Bone marrow (tissue), 2 donors: ENCODE results near the gene STRIP2.
"Not testable (repeated sequence)": the region's sequence is repeated elsewhere in the genome, so short reads cannot be mapped to it uniquely, and the experiment has no call there.

Source experiments
- DNase-seq, 2 donors: peaks; one replicate each; lab custom pipeline; 2025; lab: John Stamatoyannopoulos, UW

Gene STRIP2

DNA sequence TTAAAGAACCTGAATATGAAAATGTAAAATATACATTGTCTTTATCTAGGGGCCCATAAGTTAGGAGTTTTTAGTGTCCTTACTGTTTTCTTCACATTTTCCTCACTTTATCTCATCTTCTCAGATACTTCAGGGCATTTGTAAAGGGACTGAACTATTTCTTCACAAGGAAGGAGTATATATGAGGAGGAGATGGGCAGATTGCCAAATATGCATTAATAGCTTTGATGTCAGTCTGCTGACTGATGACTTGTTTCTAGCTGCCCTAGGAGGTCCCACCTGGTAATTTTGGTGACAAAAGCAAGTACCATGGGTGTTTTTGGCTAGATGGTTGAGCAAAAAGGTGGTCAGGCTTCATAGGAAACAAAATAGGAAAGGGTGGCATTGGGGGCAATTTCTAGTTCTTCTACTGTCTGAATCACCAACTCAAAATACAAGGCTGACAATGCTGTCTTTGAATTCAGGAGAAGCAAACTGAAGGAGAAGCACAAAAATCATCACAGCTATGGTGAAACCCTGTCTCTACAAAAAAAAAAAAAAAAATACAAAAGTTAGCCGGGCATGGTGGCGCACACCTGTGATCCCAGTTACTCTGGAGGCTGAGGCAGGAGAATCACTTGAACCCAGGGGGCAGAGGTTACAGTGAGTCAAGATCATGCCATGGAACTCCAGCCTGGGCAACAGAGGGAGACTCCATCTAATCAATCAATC is 10.4 kb upstream of the STRIP2 start:
- no peak for DNase-seq

DNA sequence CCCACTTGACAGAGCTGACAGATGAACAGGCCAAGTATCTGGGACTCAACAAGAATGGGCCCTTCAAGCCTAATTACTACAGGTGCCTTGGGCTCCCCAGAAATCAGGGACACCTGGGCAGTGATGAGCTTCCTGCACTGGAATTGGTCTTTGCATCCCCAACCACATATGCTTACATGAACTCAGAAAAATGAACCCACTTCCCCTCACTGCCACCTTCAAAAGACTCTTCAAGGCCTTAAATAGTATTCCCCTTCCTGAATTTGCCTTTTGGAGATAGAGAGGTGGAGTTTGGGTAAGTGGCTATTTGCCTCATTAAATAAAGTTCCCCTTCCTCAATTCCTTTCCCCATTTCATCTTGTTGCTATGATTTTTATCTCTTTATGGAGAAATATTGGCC is 7.8 kb upstream of the STRIP2 start:
- no peak for DNase-seq

DNA sequence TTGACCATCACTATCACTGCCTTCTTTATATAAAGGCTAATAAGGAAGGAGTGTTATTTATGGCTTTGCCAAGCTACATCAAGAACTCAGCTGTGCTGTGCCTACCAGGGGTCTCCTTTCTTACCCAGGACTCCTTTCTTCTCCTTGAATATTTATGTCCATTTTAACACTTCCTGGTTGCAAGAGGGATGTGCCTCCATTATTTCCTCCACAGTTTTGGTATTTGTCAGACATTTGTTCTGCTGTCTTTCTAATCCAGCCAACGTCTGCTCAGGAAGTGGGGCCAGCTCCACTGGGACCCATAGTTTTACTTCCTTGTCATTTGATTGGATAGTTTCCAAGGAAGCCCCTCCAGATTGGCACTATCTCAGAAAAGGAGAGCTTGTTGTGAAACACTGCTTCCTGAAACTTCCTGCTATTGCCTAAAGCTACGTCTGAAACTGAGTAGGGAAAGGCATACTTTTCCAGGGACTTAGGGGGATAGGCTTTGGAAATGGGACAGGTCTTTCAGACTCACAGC is 6.6 kb upstream of the STRIP2 start:
- no peak for DNase-seq

DNA sequence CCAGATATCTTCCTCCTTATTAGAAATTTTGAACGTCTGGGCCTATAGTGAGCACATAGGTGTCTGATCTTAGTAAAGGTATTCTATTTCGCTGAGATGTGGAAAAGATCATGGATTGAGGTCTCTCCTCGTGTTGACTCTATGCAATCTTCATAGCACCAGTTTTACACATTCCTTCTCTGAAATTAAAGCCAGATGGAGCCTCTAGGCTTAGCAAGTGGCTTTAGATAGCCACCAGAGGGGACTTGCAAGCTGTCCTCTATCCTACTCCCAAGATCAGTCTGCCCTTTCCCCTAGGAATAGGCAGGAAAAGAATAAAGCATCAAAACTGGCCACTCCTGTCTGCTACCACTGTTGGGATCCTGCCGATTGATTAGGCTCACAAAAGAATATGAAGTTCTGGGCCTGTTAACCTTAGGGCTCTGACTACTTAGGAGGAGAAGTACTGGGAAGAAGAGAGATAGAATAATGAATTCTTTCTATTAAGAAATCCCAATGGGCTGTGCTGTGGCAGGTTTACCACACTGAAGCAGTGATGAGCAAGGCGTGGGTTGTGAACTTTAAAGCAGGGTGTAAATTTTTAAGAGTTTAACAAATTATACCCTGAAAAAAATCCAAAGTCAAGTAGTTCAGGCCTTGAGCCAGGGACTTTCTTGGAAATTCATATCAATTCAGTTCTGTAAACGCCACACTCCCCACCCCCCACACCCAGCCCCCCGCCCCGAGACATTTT is 2.2 kb upstream of the STRIP2 start:
- DNase-seq, result no peak

DNA sequence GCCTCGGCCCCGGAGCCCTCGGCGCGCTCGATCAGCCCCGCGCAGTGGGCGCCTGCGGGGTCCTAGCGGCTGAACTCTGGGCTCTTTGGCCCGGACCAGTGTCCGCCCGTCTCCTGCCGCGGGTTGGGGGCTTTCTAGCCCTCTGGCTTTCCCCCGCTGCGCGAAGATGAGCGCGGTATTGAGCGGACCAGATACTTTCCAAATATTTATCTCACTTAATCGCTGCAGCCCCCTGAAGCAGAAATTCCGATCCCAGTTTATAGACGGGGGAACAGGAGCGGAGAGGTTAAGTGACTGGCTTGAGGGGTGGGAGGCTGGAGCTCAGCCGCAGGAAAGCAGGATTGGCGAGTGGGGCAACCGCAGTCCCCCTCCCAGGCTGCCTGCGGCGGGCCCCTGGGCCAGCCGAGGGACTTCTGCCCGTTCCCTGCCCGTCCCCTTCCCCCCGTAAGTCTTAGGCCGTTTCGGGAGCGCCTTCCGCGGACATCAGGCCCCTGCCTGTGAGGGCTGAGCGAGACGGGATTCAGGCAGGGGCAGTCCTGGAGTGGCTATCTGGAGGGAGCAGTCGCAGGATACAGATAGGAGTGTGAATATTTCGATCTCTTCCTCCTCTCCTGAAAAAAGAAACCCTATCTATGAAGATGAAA is 565 bp downstream of the STRIP2 start:
- no peak for DNase-seq

DNA sequence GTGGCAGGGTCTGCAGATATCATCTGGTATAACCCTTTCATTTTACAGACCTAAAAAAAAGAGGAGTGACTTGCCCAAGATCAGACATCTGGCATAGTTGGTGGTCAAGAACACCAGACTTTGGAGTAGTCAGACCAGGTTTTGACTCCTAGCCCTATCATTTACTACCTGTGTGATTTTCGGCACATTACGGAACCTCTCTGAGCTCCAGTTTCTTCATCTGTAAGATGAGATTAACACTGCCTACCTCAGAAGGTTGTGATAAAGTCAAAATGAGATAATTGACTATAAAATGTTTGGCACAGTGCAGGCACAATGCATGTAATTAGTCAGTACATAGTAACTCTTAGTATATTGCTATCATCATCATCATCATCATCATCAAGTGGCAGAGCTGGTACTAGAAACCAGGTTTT is 1.2 kb downstream of the STRIP2 start:
- DNase-seq, result no peak

DNA sequence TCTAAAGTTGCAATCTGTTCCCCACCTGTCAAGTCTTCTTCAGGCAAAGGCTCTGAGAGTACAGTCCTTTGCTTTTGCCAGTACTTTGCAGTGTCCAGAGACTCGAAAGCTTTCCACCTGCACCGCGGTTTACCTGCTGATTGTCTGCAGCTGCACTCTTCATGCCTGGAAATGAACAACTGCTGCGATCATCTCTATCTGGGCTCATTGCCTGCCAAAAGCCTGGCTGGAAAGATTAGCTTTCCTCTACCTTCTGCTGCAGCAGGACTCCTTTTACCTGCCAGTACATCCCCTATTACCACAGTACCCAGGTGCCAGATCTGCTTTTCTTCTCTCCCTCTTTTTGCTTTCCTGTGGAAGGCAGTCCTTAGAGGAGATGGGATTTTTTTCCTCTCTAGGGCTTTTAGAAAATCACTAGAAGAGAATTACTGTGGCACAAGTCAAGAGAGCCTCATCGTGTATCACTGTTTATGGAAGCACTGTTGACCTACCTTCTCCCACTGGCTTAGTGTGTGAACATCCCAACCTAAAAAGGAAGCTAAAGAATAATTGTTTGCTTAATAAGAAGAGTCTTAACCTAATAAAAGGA is 2.2 kb downstream of the STRIP2 start:
- DNase-seq, result no peak

DNA sequence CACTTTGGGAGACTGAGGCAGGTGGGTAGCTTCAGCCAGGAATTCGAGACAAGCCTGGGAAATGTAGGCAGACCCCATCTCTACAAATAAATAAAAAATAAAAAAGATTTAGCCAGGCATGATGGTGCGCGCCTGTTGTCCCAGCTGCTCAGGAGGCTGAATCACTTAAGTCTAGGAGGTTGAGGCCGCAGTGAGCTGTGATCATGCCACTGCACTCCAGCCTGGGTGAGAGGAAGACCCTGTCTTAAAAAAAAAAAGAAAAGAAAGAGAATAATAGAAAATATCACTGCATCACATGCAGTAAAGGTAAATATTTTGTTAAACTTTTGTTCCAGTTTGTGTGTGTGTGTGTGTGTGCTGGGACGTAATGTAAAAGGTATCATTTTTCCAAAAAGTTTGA is 3.0 kb downstream of the STRIP2 start:
- DNase-seq, result no peak

DNA sequence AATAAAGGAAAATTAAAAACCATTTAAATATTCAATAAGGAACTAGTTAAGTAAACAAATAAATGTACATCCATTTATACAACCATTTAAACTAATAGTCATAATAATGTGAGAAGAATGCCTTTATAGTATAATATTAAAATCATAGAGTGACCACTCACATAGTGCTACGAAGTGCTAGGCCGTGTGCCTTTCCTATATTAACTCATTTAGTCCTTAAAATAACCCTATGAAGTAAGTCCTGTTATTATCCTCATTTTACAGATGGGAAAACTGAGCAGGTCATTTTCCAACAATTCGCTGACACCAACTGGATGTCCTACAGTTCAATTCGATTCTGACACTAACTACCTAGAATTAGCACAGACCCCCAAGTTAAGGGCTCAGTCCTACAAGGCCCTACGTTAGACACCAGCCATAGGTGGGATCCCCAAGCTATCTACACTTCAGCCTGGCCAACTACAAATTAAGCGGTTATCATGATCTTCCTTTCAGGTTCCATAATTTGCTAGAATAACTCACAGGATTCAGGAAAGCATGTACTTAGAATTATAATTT is 4.1 kb downstream of the STRIP2 start:
- no peak for DNase-seq

DNA sequence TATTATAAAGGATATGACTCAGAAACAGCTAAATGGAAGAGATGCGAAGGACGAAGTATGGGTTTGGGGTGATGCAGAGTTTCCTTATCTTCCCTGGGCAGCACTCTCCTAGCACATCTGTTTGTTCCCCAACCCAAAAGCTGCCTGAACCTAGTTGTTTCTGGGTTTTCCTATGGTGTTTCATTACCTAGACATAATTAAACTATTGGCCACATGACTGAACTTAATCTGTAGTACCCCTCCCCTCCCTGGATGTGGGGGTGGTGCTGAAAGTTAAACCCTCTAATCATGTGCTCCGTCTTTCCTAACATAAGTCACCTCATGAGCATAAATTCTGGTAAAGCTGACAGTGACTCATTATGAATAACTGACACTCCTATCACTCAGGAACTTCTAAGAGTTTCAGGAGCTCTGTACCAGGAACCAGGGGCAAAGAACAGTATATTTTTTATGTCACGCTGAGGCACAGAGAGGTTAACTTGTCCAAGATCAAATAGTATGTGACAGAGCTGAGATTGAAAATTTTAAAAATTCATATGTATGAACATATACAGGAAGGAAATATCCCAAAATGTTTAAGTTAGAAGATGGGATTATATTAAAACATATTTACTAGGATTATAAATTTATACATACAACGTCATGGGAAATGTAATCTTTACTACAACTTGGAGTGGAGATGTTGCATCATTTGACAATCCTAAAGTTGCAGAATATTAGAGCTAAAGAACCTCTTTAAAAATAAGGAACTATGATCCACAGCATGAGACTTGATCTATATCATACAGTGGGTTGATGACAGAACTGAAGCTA is 4.8 kb downstream of the STRIP2 start:
- peak in 1 of 2 donors; percentile 90 for DNase-seq

DNA sequence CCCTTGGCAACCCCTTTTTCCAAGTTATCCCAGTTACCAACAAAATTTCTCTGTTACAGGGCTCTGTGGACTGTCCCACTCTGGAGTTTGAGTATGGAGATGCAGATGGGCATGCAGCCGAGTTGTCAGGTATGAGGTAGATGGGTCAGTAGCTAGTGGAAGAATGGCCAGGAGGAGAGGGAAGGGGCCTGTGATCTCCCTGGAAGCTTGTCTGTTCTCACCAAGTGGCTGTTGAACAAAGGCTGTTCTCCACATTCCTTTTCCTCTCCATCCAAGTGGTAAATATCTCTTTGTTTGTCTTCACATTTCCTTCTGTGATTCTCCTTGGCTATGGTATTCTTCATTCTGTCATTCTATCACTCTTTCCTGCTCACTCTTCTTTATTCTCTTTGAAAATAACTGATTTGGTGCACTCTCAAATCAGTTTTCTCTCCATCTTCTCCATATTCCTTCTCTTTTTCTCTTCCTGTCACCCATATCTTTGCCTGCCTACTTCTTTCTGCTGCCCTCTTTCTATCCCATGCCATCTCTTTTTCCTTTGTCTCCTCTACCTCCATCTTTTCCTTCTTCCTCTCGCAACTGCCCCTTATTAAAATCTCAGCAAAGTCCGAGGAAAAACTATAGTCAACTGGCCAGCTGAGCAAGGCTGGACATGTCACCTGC is 5.9 kb downstream of the STRIP2 start:
- DNase-seq, result no peak

DNA sequence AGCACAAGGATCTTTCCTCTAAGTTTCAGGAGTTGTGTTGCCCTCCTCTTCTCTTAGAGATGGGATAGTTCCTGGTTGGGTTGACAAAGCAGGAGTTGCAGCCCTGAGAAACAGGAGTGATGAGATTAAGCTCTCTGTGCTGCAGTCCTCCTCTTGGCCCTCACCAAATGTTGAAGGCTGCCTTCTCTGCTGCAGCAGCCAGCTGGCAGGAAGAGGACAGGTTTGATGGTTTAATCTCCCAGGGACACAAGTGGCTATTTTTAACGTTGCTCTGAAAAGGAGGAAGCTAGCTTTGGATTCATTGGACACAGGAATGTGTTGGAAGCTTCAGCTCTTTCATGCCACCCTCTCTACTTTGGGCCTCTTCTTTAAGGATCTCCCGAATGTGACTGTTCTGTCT is 9.4 kb downstream of the STRIP2 start:
- no peak for DNase-seq

DNA sequence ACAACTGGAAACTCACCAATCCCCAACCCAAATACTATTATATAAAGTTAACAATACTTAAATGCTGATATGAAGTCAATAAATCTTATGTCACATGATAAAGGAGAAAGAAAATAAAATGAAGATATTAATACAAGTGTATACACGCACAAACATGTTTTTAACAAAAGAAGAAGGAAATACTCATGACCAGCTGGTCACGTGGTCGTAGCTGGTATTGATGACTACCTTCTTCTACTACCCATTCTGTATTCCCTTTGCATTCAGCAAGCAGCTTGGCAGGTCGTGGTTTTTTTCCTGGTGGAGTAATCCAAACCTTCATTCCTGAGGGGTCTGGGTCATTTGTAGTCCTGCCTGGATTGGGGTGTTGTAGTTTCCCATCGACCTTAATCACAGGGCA is 10.5 kb downstream of the STRIP2 start:
- not testable (repeated sequence) for DNase-seq

DNA sequence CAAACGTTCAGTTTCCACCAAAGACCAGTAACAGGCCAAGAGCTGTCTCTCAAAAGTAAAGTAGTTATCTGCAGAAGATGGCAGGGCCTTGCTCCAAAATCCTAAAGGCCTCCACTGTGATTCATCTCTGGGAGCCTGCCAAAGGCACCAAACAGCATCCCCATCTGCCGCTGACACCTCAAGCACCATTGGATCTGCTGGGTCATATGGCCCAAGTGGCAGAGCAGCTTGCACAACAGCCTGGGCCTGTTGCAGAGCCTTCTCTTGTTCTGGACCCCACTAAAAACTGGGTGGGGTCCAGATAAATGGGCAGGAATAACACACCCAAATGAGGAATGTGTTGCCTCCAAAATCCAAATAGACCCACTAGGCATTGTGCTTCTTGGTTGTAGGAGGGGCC is 12.7 kb downstream of the STRIP2 start:
- DNase-seq, result not testable (repeated sequence)

DNA sequence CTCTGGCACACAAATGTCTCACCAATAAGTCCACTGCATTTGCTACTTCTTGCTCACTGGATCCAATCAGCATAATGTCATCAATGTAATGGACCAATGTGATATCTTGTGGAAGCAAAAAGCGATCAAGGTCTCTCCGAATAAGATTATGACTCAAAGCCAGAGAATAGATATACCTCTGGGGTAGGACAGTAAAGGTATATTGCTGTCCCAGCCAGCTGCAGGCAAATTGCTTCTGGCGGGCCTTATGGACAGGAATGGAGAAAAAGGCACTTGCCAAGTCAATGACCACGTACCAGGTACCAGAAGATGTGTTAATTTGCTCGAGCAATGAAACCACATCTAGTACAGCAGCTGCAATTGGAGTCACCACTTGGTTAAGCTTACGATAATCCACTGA is 13.2 kb downstream of the STRIP2 start:
- not testable (repeated sequence) for DNase-seq

DNA sequence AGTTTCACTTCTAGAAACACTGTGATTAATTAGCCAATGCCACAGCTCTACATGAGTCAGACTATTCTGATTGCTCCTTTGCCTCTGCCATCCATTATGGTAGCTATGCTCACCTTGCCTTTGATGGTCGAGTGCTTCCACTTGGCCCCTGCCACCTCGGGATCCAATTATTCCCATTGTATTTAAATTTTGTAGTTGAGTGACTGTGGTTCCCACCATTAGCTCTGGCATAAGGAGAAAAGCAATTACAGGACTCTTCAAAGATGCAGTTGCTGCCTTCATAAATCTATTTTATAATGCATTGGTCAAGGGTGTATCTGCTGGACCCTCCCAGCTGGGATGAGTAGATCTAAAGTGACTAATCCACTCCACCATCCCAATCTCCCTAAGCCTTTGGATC is 14.4 kb downstream of the STRIP2 start:
- DNase-seq, result not testable (repeated sequence)

DNA sequence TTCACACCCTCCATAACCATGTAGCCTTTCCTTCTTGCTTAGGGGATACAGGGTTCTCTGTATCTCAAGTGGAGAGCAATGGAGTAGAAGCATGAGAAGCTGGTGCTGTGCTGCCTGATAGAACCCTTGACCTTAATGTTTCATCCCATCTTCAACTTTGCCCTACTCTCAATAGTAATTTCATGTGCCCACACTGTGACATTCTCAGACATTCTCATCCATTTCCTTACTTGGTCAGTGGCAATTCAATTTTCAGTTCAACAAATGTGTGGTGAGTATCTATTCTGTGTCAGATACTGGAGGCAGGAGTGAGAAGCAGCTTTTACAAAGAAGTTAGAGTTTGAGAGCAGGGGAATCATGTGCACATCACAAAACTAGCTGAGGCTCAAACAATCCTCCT is 16.1 kb downstream of the STRIP2 start:
- DNase-seq, result no peak

DNA sequence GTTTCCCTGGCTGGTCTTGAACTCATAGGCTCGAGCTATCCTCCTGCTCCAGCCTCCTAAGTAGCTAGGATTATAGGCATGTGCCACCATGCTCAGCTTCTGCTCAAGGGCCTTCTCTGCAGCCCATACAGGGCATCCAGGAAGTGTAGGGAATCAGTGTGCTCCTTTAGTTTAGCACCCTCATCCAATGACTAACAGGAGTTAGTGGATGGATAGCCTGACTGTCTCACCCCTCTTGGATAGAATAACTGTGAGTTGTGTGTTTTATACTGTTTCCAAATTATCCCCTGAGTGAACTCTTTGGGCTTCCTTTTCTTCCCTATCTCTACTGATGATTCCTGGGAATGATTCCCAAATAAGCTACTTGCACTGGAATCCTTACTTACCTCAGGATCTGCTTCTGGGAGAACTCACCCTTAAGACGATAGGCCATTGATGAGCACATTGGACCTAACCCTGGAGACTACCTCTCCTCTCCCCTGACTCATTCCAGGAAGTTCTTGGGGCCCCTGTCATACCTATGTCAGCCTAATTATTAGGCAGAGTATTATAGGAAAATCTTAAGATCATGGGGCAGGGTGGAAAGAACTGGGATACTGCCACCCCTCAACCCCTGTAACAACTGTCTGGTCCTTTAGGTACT is 18.5 kb downstream of the STRIP2 start:
- no peak for DNase-seq

DNA sequence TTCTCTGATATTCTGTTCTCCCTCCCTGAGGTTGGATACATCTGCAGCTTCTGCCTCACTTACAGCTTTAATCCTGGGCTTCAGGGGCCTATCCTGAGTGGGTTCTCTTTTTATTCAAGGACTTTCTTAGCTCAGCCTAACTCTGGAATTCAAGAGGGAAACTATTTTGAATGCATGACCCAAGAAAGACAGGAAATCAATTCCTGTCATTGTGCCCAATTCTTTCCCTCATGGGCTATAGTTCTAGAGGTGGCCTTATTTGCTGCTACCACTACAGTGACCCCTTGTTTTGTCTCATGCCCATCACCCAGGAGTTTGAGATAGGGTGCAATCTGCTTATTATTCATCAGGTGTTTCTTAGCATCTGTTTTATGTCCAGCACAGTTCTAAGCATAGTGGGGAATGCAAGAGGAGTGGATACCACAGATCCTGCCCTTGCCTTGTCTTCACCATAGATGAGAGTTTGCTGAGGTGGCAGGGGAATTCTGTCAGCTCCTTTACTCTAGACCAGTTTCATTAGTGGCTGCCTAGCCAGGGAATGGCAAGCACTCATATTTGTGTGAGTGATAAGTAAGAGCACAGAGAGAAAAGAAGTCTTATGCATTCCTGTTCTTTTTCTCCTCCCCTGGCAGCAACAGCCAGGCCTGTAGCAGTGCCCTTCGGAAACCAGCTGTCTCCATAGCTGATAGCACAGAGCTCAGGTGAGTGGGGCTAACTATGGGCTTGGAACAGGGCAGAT is 19.4 kb downstream of the STRIP2 start:
- DNase-seq, result no peak

DNA sequence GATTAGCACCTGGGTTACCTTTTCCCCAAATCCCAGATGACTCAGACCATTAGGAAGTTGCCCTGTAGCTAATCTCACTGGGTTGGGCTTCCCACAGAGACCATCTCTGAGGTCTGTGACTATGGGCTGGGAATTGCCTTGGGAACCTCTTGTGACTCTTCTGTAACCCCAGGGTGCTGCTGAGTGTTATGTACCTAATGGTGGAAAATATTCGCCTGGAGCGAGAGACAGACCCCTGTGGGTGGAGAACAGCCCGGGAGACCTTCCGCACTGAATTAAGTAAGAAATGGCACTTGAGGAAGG is 20.0 kb downstream of the STRIP2 start:
- no peak for DNase-seq
